OCI-LY1 (cell line): ENCODE measurements around the gene LRMDA.

Experiments
- H2AFZ ChIP-seq: fragments of 200-600 bp; sonication (generic), shearing (Covaris generic); 2 replicates; pipeline ENCODE4 v1.6.0; 2014; ENCODE audit warnings: antibody characterized with exemption, mild to moderate bottlenecking, low read length
- H3F3A ChIP-seq: fragments of 200-600 bp; sonication (generic), shearing (Covaris generic); 2 replicates; pipeline ENCODE4 v1.6.0; 2014; ENCODE audit warnings: mild to moderate bottlenecking, antibody characterized with exemption, low read length, moderate library complexity; ENCODE audit not compliant: insufficient read depth
- H3K27ac ChIP-seq: fragments of 200-600 bp; sonication (generic); 2 replicates; pipeline ENCODE4 v1.5.1; 2014; ENCODE audit warnings: low read length, mixed run types, mild to moderate bottlenecking, low read depth; ENCODE audit not compliant: poor library complexity, severe bottlenecking
- H3K27me3 ChIP-seq: fragments of 200-600 bp; sonication (generic); 2 replicates; pipeline ENCODE4 v1.6.0; 2014; ENCODE audit warnings: antibody characterized with exemption, mild to moderate bottlenecking, low read length, moderate library complexity; ENCODE audit not compliant: insufficient read depth
- H3K36me3 ChIP-seq: fragments of 200-600 bp; sonication (generic); 2 replicates; pipeline ENCODE4 v1.6.1; 2014; ENCODE audit warnings: mild to moderate bottlenecking, antibody characterized with exemption, low read length, moderate library complexity, mixed read lengths; ENCODE audit not compliant: insufficient read depth
- H3K4me1 ChIP-seq: fragments of 200-600 bp; sonication (generic); 2 replicates; pipeline ENCODE4 v1.5.1; 2014; ENCODE audit warnings: mild to moderate bottlenecking, low read length, moderate library complexity; ENCODE audit not compliant: insufficient read depth, severe bottlenecking
- H3K4me2 ChIP-seq: fragments of 200-600 bp; sonication (generic), shearing (Covaris generic); 2 replicates; pipeline ENCODE4 v1.6.1; 2014; ENCODE audit warnings: low read length
- H3K4me3 ChIP-seq: fragments of 200-600 bp; sonication (generic); 2 replicates; pipeline ENCODE4 v1.5.1; 2014; ENCODE audit warnings: low read length, low read depth, mild to moderate bottlenecking, mixed read lengths; ENCODE audit not compliant: poor library complexity, severe bottlenecking
- H3K79me2 ChIP-seq: fragments of 200-600 bp; shearing (Covaris generic); 2 replicates; pipeline ENCODE4 v1.6.1; 2016; ENCODE audit warnings: mixed run types, low read length, mixed read lengths; ENCODE audit not compliant: insufficient read depth
- H3K9ac ChIP-seq: fragments of 200-600 bp; sonication (generic), shearing (Covaris generic); 2 replicates; pipeline ENCODE4 v1.6.1; 2014; ENCODE audit warnings: mild to moderate bottlenecking, low read length, mixed read lengths
- H3K9me2 ChIP-seq: fragments of 200-600 bp; sonication (generic), shearing (Covaris generic); 2 replicates; pipeline ENCODE4 v1.6.1; 2014; ENCODE audit warnings: low read depth, mild to moderate bottlenecking, low read length, mixed read lengths
- H3K9me3 ChIP-seq: fragments of 200-600 bp; shearing (Covaris generic); 2 replicates; pipeline ENCODE4 v1.6.1; 2014; ENCODE audit warnings: low read length, mixed read lengths
- H4K20me1 ChIP-seq: fragments of 200-600 bp; sonication (generic), shearing (Covaris generic); 2 replicates; pipeline ENCODE4 v1.6.0; 2016; ENCODE audit warnings: mild to moderate bottlenecking, low read length; ENCODE audit not compliant: insufficient read depth
- EZH2 ChIP-seq: fragments of 200-600 bp; sonication (generic), shearing (Covaris generic); IDR thresholded peaks from 2 replicates; pipeline ENCODE4 v1.8.0; 2017; ENCODE audit warnings: borderline replicate concordance, mixed run types, mild to moderate bottlenecking, antibody characterized with exemption, low read length, moderate library complexity, mixed read lengths
- TF ChIP-seq, protein P1 (sequence below): fragments of 200-600 bp; sonication (generic), shearing (Covaris generic); IDR thresholded peaks from 2 replicates; pipeline ENCODE4 v1.5.1; 2017; ENCODE audit warnings: mild to moderate bottlenecking, antibody characterized with exemption, low read length, moderate library complexity, mixed read lengths

Gene LRMDA

GRCh38 chr10:76302481-76302880 is 871.1 kb downstream of the LRMDA start:
- H3K4me3 ChIP-seq: no peak overlapping the region
- no peaks in the 10 kb centered on the region for H3K27me3 ChIP-seq
- H2AFZ ChIP-seq: no peak overlapping the region
- no peaks in the 10 kb centered on the region for H3K36me3 ChIP-seq
- H3K27ac ChIP-seq: no peak overlapping the region
- H3K9me3 ChIP-seq: no peaks in the 10 kb centered on the region
- no peaks in the 10 kb centered on the region for H3K4me1 ChIP-seq
- no peaks in the 10 kb centered on the region for H3K9me2 ChIP-seq
- H4K20me1 ChIP-seq: no peaks in the 10 kb centered on the region
- H3K79me2 ChIP-seq: no peaks in the 10 kb centered on the region
- no peak overlapping the region for H3K4me2 ChIP-seq
- H3F3A ChIP-seq: no peaks in the 10 kb centered on the region
- no peak overlapping the region for H3K9ac ChIP-seq
- TF ChIP-seq, protein P1, sequence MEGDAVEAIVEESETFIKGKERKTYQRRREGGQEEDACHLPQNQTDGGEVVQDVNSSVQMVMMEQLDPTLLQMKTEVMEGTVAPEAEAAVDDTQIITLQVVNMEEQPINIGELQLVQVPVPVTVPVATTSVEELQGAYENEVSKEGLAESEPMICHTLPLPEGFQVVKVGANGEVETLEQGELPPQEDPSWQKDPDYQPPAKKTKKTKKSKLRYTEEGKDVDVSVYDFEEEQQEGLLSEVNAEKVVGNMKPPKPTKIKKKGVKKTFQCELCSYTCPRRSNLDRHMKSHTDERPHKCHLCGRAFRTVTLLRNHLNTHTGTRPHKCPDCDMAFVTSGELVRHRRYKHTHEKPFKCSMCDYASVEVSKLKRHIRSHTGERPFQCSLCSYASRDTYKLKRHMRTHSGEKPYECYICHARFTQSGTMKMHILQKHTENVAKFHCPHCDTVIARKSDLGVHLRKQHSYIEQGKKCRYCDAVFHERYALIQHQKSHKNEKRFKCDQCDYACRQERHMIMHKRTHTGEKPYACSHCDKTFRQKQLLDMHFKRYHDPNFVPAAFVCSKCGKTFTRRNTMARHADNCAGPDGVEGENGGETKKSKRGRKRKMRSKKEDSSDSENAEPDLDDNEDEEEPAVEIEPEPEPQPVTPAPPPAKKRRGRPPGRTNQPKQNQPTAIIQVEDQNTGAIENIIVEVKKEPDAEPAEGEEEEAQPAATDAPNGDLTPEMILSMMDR: no peak
- TF ChIP-seq EZH2: no peak

DNA sequence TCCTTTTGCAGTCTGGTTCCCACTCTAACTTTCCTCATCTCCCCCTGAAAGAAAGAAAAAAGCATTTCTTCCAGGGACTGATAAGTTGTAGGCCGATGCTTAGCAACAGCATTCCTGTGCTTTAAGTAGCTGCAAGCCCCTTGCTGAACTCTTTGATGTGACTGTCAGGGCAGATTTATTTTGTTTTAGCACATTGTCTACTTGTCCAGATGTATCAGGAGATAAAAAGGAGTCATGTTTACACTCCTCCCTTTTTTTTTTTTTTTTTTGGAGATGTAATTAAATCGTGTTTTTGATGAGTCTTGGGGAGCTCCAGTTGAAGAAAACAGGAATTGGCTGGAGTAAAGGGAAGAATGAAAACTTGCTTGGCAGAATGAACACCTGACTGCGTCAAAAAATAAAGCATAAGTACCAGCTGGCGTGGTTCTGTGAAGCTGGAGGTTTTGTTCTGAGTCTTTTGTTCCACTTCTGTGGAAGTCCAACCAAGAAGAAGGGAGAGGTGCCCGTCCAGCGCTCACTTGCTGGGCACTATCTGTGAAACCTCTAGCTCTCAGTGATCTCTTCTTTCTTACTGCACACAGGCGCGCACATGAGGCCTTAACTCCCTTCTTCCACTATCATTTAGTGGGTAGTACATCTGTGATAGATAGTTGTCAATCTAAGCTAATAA is 871.7 kb downstream of the LRMDA start:
- Histone ChIP-seq H3K4me2 (no peak overlapping the region), H3K79me2 (no peaks in the 10 kb centered on the region), H3K9me2 (no peaks in the 10 kb centered on the region), H4K20me1 (no peaks in the 10 kb centered on the region), H3K27me3 (no peaks in the 10 kb centered on the region), H3K9ac (no peak overlapping the region), H3K4me3 (no peak overlapping the region), H2AFZ (no peak overlapping the region), H3K27ac (no peak overlapping the region), H3K36me3 (no peaks in the 10 kb centered on the region), H3K4me1 (no peaks in the 10 kb centered on the region), H3F3A (no peaks in the 10 kb centered on the region), H3K9me3 (no peaks in the 10 kb centered on the region)
- TF ChIP-seq EZH2: no peak
- TF ChIP-seq, protein P1: no peak

DNA sequence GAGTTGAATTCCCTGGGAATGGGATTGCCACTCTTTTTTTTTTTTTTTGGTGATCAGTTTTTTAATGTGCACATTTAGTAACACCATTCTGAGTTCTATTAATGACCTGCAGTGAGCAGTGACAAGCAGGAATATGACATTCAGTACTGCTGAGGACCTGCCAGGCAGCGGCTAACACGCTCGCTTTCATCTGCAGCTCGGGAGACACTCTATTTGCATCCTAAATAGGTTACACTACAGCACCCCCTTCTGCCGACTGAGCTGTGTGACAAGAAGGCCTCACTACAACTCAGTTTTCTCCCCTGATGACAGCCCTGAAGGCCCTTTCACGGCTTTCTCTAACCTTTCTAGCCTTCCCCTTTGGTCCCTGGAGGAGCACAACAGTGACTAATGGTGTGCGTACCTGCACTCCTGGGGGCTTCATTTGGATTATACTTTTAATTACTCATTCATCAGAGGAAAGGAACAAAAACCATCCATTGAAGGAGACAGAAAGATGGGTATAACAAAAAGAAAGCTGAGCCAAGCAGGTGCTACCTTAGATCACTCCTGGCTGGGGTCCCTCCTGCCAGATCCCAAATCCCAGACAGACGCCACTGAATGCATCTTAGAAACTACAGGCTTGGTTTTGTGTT is 872.4 kb downstream of the LRMDA start:
- no peaks in the 10 kb centered on the region for H3K79me2 ChIP-seq
- H3K9me2 ChIP-seq: no peaks in the 10 kb centered on the region
- no peak overlapping the region for H2AFZ ChIP-seq
- H3K4me2 ChIP-seq: no peak overlapping the region
- H3K4me3 ChIP-seq: no peak overlapping the region
- H3K4me1 ChIP-seq: no peaks in the 10 kb centered on the region
- H3K27ac ChIP-seq: no peak overlapping the region
- H3K9ac ChIP-seq: no peak overlapping the region
- no peaks in the 10 kb centered on the region for H3K36me3 ChIP-seq
- H4K20me1 ChIP-seq: no peaks in the 10 kb centered on the region
- no peaks in the 10 kb centered on the region for H3K27me3 ChIP-seq
- H3K9me3 ChIP-seq: no peaks in the 10 kb centered on the region
- H3F3A ChIP-seq: no peaks in the 10 kb centered on the region
- TF ChIP-seq EZH2: no peak
- TF ChIP-seq, protein P1: peak; percentile 53
